Measurements from ENCODE around the gene SGK2.

GRCh38 chr20:43560974-43561373, 2.1 kb downstream of the SGK2 start:
- TF ChIP-seq CTCF (IDR thresholded peaks at IDR 0.05; ENCODE audit: low read depth, low read length) (no peak), MAX (IDR thresholded peaks at IDR 0.05; ENCODE audit: low read depth, low read length) (no peak)
